IMR-90 (cell line): ENCODE results near the gene HOXA3. TPM values are rescaled to one million over a fixed set of nuclear protein-coding genes. Genes with fewer than 3 reads are reported as not detected.
A peak's percentile ranks its signal among the peaks of the same experiment; 100 is the strongest.

Experiments
- ATAC-seq: fragments of 200-7000 bp; cut with Tn5 transposase; 2 replicates; pipeline ENCODE4 v1.9.1; 2020; ENCODE audit warnings: low read depth, mild to moderate bottlenecking, moderate library complexity
- BruUV-seq: library from RNA; stranded (reverse); fragments of 400-500 nt; replicated peaks from 2 replicates; lab custom pipeline; 2021; lab: Mats Ljungman, UMichigan
- CTCF ChIA-PET: fragments of 300-600 bp; formaldehyde crosslinking; extraction: SDS; loops from one replicate; lab custom pipeline; 2021; ENCODE audit warnings: antibody characterized with exemption; lab: Yijun Ruan, JAX
- POLR2A ChIA-PET: fragments of 300-600 bp; sonication (Branson Sonifier 250); formaldehyde crosslinking; loops from one replicate; lab custom pipeline; 2022; ENCODE audit warnings: antibody characterized with exemption; ENCODE audit not compliant: unreplicated experiment; lab: Charles Lee
- DNase-seq: peaks from one replicate; pipeline ENCODE4 v3.0.0; 2013
- H2AFZ ChIP-seq: replicated peaks from 2 replicates; pipeline ENCODE3; 2013; ENCODE audit warnings: low read length, mild to moderate bottlenecking; ENCODE audit not compliant: poor library complexity
- H2AK5ac ChIP-seq: 2 replicates; pipeline ENCODE4 v1.6.1; 2013; ENCODE audit warnings: low read depth, low read length, inconsistent platforms
- H2AK9ac ChIP-seq: replicated peaks from 2 replicates; pipeline ENCODE3; 2013; ENCODE audit warnings: mild to moderate bottlenecking, low read depth, low read length, moderate library complexity; ENCODE audit not compliant: poor library complexity
- H2BK120ac ChIP-seq: 2 replicates; pipeline ENCODE4 v1.6.1; 2013; ENCODE audit warnings: low read depth, low read length, inconsistent platforms
- H2BK15ac ChIP-seq: 3 replicates; pipeline ENCODE4 v1.6.1; 2013; ENCODE audit warnings: low read depth, low read length, inconsistent platforms
- H2BK20ac ChIP-seq: 2 replicates; pipeline ENCODE4 v1.6.1; 2013; ENCODE audit warnings: low read depth, mild to moderate bottlenecking, inconsistent platforms, low read length, moderate library complexity
- H2BK5ac ChIP-seq: 2 replicates; pipeline ENCODE4 v1.6.1; 2013; ENCODE audit warnings: mild to moderate bottlenecking, low read depth, low read length, inconsistent platforms; ENCODE audit not compliant: poor library complexity, severe bottlenecking
- H3K14ac ChIP-seq: replicated peaks from 2 replicates; pipeline ENCODE4 v1.6.1; 2013; ENCODE audit warnings: low read depth, low read length, inconsistent platforms
- H3K18ac ChIP-seq: 2 replicates; pipeline ENCODE4 v1.6.1; 2013; ENCODE audit warnings: low read depth, low read length, control low read depth
- H3K23ac ChIP-seq: 2 replicates; pipeline ENCODE4 v1.6.1; 2013; ENCODE audit warnings: low read depth, low read length, inconsistent platforms
- H3K27ac ChIP-seq: 2 replicates; pipeline ENCODE4 v1.5.1; 2013; ENCODE audit warnings: mild to moderate bottlenecking, control low read depth, low read length; ENCODE audit not compliant: insufficient read depth
- H3K27me3 ChIP-seq: 2 replicates; pipeline ENCODE4 v1.6.1; 2013; ENCODE audit warnings: low read length; ENCODE audit not compliant: control insufficient read depth, insufficient read depth
- H3K36me3 ChIP-seq: 2 replicates; pipeline ENCODE4 v1.6.1; 2013; ENCODE audit warnings: low read length, mixed read lengths; ENCODE audit not compliant: control insufficient read depth, insufficient read depth
- H3K4ac ChIP-seq: 2 replicates; pipeline ENCODE4 v1.6.1; 2013; ENCODE audit warnings: low read depth, low read length, inconsistent platforms
- H3K4me1 ChIP-seq: 2 replicates; pipeline ENCODE4 v1.6.1; 2013; ENCODE audit warnings: low read length, mixed read lengths; ENCODE audit not compliant: control insufficient read depth, insufficient read depth
- H3K4me2 ChIP-seq: 2 replicates; pipeline ENCODE4 v1.6.1; 2013; ENCODE audit warnings: low read depth, mild to moderate bottlenecking, control low read depth, low read length, moderate library complexity
- H3K4me3 ChIP-seq: 2 replicates; pipeline ENCODE4 v1.5.1; 2013; ENCODE audit warnings: low read depth, mild to moderate bottlenecking, control low read depth, low read length, moderate library complexity; ENCODE audit not compliant: insufficient read depth
- H3K56ac ChIP-seq: 2 replicates; pipeline ENCODE4 v1.6.1; 2013; ENCODE audit warnings: low read length, inconsistent platforms; ENCODE audit not compliant: insufficient read depth; ENCODE audit errors: extremely low read depth
- H3K79me1 ChIP-seq, 2 experiments: 2 replicates each; pipeline ENCODE4 v1.6.1; 2013; ENCODE audit warnings: low read length in 2 of 2, inconsistent platforms in 1 of 2, low read depth in 1 of 2
- H3K9ac ChIP-seq: 2 replicates; pipeline ENCODE4 v1.6.1; 2013; ENCODE audit warnings: low read depth, low read length, control low read depth
- H3K9me1 ChIP-seq: 2 replicates; pipeline ENCODE4 v1.6.1; 2013; ENCODE audit warnings: low read length, inconsistent platforms; ENCODE audit not compliant: insufficient read depth
- H3K9me3 ChIP-seq: 2 replicates; pipeline ENCODE4 v1.6.1; 2013; ENCODE audit warnings: low read length; ENCODE audit not compliant: control insufficient read depth, insufficient read depth
- H4K20me1 ChIP-seq: 2 replicates; pipeline ENCODE4 v1.6.1; 2013; ENCODE audit warnings: low read length, inconsistent platforms; ENCODE audit not compliant: insufficient read depth
- H4K5ac ChIP-seq: 2 replicates; pipeline ENCODE4 v1.6.1; 2013; ENCODE audit warnings: mild to moderate bottlenecking, low read depth, low read length, control low read depth
- H4K8ac ChIP-seq, 2 experiments: 2 replicates each; pipeline ENCODE4 v1.6.1; 2013; ENCODE audit warnings: low read depth in 2 of 2, low read length in 2 of 2, control low read depth in 1 of 2, inconsistent platforms in 1 of 2
- H4K91ac ChIP-seq: 2 replicates; pipeline ENCODE4 v1.6.1; 2013; ENCODE audit warnings: low read depth, low read length, inconsistent platforms; ENCODE audit not compliant: insufficient read depth
- BHLHE40 ChIP-seq: fragments of 150-350 bp; IDR thresholded peaks from 2 replicates; pipeline ENCODE4 v1.6.1; 2016; ENCODE audit warnings: mild to moderate bottlenecking, low read depth, low read length
- CEBPB ChIP-seq: IDR thresholded peaks from 2 replicates; pipeline ENCODE4 v1.6.1; 2012; ENCODE audit warnings: low read depth, low read length, improper control_type of control experiment
- CHD1 ChIP-seq: IDR thresholded peaks from 2 replicates; pipeline ENCODE4 v1.6.1; 2012; ENCODE audit warnings: low read depth, low read length, improper control_type of control experiment
- FOS ChIP-seq: fragments of 150-350 bp; IDR thresholded peaks from 2 replicates; pipeline ENCODE4 v1.6.1; 2016; ENCODE audit warnings: low read depth, low read length
- MAFK ChIP-seq: IDR thresholded peaks from 2 replicates; pipeline ENCODE4 v1.6.1; 2012; ENCODE audit warnings: low read depth, low read length, improper control_type of control experiment
- MAZ ChIP-seq: IDR thresholded peaks from 2 replicates; pipeline ENCODE4 v1.6.1; 2012; ENCODE audit warnings: low read depth, mild to moderate bottlenecking, low read length, improper control_type of control experiment, moderate library complexity, borderline replicate concordance
- MXI1 ChIP-seq: IDR thresholded peaks from 2 replicates; pipeline ENCODE4 v1.6.1; 2012; ENCODE audit warnings: low read depth, mild to moderate bottlenecking, low read length, moderate library complexity, borderline replicate concordance
- NFE2L2 ChIP-seq: fragments of 150-350 bp; IDR thresholded peaks from 2 replicates; pipeline ENCODE4 v1.6.1; 2016; ENCODE audit warnings: low read depth, mild to moderate bottlenecking, low read length
- RAD21 ChIP-seq: IDR thresholded peaks from 2 replicates; pipeline ENCODE4 v1.6.1; 2012; ENCODE audit warnings: low read length, improper control_type of control experiment
- RCOR1 ChIP-seq: IDR thresholded peaks from 2 replicates; pipeline ENCODE4 v1.6.1; 2012; ENCODE audit warnings: mild to moderate bottlenecking, low read length, improper control_type of control experiment; ENCODE audit not compliant: insufficient replicate concordance
- SMC3 ChIP-seq: fragments of 150-350 bp; IDR thresholded peaks from 2 replicates; pipeline ENCODE4 v1.6.1; 2016; ENCODE audit warnings: low read depth, mild to moderate bottlenecking, antibody characterized with exemption, low read length, moderate library complexity
- WGBS, 2 experiments: methylation state at CpG; one replicate each; pipeline versions ENCODE4 v1.1.5 to v1.1.7; 2013; ENCODE audit warnings: missing lambda C conversion rate in 2 of 2; ENCODE audit not compliant: insufficient read length in 1 of 2; ENCODE audit errors: extremely low coverage in 2 of 2; 5-methylcytosine and 5-hydroxymethylcytosine counted together
- dilution Hi-C: fragments of 300-500 bp; cut with HindIII; formaldehyde crosslinking; loops from one replicate; pipeline ENCODE4 v1.14.3; 2018; ENCODE audit warnings: low sequenced_read_pairs; ENCODE audit not compliant: unreplicated experiment
- in situ Hi-C: fragments of 300-500 bp; cut with MboI; formaldehyde crosslinking; loops from 3 replicates; pipeline ENCODE4 v1.14.3; 2019; ENCODE audit warnings: low sequenced_read_pairs, inconsistent platforms, mixed read lengths
- intact Hi-C: fragments of 100-400 bp; cut with micrococcal nuclease; formaldehyde crosslinking; loops from 2 replicates; pipeline ENCODE4 v1.10.0; 2022
- polyA plus RNA-seq, 3 experiments: library from polyadenylated mRNA; depleted of rRNA; stranded (reverse); fragments of >200 nt; gene quantifications; 2 replicates each; pipeline ENCODE4 v1.2.3, GENCODE V29; 2012; ENCODE audit warnings: low replicate concordance in 1 of 3
- total RNA-seq: library from RNA; depleted of rRNA; stranded (reverse); fragments of >200 nt; gene quantifications from 2 replicates; pipeline ENCODE4 v1.2.3, GENCODE V29; 2012
- TF ChIP-seq, protein P1 (sequence below): fragments of 150-350 bp; IDR thresholded peaks from 2 replicates; pipeline ENCODE4 v1.6.1; 2016; ENCODE audit warnings: low read depth, mild to moderate bottlenecking, low read length, moderate library complexity, borderline replicate concordance
- TF ChIP-seq, protein P2 (sequence below): conservative IDR thresholded peaks from 2 replicates; pipeline ENCODE4 v1.5.1; 2012; ENCODE audit warnings: mild to moderate bottlenecking, low read depth, low read length, improper control_type of control experiment

HOXA3 gene
- total and polyA plus RNA-seq, 2 of the 4 experiments (the other 2 are of a cell fraction), result 0.90 to 5.4 TPM

DNA sequence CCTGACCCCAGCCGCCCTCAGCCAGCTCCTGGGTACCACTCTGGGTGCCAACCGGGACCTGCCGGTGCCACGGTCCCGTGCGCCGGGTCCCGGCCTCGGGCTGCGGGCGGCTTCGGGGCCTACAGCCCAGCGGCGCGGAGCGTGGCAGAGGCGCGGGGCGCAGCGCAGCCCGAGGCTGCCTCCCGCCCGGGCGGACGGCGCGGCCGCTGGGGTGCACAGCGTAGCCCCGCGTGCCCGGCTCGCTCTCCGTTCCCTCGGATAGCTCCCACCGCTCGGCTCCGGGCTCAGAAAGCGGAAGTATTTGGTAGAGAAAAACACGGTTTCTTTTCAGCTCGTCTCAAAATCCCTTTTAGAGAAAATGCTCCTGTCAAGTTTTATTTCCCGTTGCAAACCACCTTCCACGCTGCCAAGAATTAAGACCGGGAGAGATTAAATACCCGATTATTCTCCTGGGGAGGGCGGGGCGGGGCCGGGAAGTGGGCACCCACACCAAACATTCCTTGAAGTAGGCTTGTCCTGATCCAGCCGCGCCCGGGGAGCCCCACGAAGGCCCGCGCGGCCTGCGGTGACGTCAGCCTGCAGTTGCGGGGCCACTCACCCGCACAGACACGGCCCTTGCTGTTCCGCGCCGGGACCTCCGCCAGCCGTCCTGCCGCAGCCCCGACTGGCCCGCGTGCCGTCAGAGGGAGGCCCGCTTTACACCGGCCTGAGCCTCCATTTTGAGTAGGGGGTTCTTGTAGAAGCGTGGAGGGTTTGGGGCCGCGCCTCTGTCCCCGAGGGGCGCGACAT, 40.4 kb upstream of the HOXA3 start:
- Histone ChIP-seq H3K9me3 (peaks cover 12% of the 10 kb centered on the region; the same call in 1 of the 2 replicates), H3K56ac (no peak overlapping the region), H2AK9ac (no peak overlapping the region), H4K5ac (no peak overlapping the region), H3K27me3 (peaks cover 89% of the 10 kb centered on the region), H3K4me3 (0 out of 2 replicates have a peak overlapping the region, but pooled peaks have one; percentile 4), H2AK5ac (no peak overlapping the region), H2BK20ac (no peak overlapping the region), H3K23ac (no peak overlapping the region; the same call in 1 of the 2 replicates), H4K91ac (no peak overlapping the region), H3K9ac (no peak overlapping the region), H3K79me1 (no peaks in the 10 kb centered on the region), H2BK5ac (no peak overlapping the region), H3K4me1 (peaks cover 1% of the 10 kb centered on the region; the same call in 1 of the 2 replicates), H3K27ac (no peak overlapping the region), H3K4ac (no peak overlapping the region), H2BK120ac (no peak overlapping the region), H2BK15ac (no peak overlapping the region), H4K20me1 (peaks cover 4% of the 10 kb centered on the region; the same call in 1 of the 2 replicates), H3K14ac (no peak overlapping the region), H3K18ac (no peak overlapping the region), H2AFZ (peak overlapping the region; percentile 9), H3K4me2 (peak overlapping the region; percentile 41; the same call in 1 of the 2 replicates), H3K36me3 (no peaks in the 10 kb centered on the region), H3K9me1 (no peaks in the 10 kb centered on the region), H4K8ac (no peak overlapping the region)
- POLR2A ChIA-PET, result no interaction called here
- intact Hi-C loops, result loop anchor here (10.0 kb wide), 4 partner anchors 552 to 1912 kb away; partner anchors contain the start of gene TAX1BP1
- in situ Hi-C loops, result loop anchor here (10.0 kb wide), 1 partner anchor 882 kb away; no protein-coding TSS in a partner anchor
- DNase-seq (no peak), ATAC-seq (peak; percentile 68)
- 8% methylated on average over 22 of the region's 78 CpGs; no CpG with 5 or more reads in 1 of the 2 experiments for WGBS, 2 experiments
- TF ChIP-seq MAFK, result no peak
- TF ChIP-seq RAD21, result no peak
- TF ChIP-seq MXI1, result no peak
- no peak for TF ChIP-seq MAZ
- no peak for TF ChIP-seq CEBPB
- TF ChIP-seq BHLHE40, result no peak
- TF ChIP-seq FOS, result no peak
- TF ChIP-seq, protein P1, sequence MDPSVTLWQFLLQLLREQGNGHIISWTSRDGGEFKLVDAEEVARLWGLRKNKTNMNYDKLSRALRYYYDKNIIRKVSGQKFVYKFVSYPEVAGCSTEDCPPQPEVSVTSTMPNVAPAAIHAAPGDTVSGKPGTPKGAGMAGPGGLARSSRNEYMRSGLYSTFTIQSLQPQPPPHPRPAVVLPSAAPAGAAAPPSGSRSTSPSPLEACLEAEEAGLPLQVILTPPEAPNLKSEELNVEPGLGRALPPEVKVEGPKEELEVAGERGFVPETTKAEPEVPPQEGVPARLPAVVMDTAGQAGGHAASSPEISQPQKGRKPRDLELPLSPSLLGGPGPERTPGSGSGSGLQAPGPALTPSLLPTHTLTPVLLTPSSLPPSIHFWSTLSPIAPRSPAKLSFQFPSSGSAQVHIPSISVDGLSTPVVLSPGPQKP, result no peak
- no peak for TF ChIP-seq RCOR1
- no peak for TF ChIP-seq SMC3
- no peak for TF ChIP-seq NFE2L2
- TF ChIP-seq CHD1, result no peak
- TF ChIP-seq, protein P2, sequence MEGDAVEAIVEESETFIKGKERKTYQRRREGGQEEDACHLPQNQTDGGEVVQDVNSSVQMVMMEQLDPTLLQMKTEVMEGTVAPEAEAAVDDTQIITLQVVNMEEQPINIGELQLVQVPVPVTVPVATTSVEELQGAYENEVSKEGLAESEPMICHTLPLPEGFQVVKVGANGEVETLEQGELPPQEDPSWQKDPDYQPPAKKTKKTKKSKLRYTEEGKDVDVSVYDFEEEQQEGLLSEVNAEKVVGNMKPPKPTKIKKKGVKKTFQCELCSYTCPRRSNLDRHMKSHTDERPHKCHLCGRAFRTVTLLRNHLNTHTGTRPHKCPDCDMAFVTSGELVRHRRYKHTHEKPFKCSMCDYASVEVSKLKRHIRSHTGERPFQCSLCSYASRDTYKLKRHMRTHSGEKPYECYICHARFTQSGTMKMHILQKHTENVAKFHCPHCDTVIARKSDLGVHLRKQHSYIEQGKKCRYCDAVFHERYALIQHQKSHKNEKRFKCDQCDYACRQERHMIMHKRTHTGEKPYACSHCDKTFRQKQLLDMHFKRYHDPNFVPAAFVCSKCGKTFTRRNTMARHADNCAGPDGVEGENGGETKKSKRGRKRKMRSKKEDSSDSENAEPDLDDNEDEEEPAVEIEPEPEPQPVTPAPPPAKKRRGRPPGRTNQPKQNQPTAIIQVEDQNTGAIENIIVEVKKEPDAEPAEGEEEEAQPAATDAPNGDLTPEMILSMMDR, result no peak
- BruUV-seq, result no TSS peak
- CTCF ChIA-PET, result interaction anchor here (0.7 to 1.3 kb wide), 2 partner anchors 13 to 582 kb away, joined by 3 read pairs; no protein-coding TSS in a partner anchor
- dilution Hi-C loops, result no loop called here
